IMR-90 (cell line): ENCODE measurements around the gene LRRC40. TPM values are rescaled to one million over a fixed set of nuclear protein-coding genes. Genes with fewer than 3 reads are reported as not detected.

Source experiments
- ATAC-seq: fragments of 200-7000 bp; cut with Tn5 transposase; 2 replicates; pipeline ENCODE4 v1.9.1; 2020; ENCODE audit warnings: low read depth, mild to moderate bottlenecking, moderate library complexity
- BruUV-seq: library from RNA; stranded (reverse); fragments of 400-500 nt; replicated peaks from 2 replicates; lab custom pipeline; 2021; lab: Mats Ljungman, UMichigan
- CTCF ChIA-PET: fragments of 300-600 bp; formaldehyde crosslinking; extraction: SDS; loops from one replicate; lab custom pipeline; 2021; ENCODE audit warnings: antibody characterized with exemption; lab: Yijun Ruan, JAX
- POLR2A ChIA-PET: fragments of 300-600 bp; sonication (Branson Sonifier 250); formaldehyde crosslinking; loops from one replicate; lab custom pipeline; 2022; ENCODE audit warnings: antibody characterized with exemption; ENCODE audit not compliant: unreplicated experiment; lab: Charles Lee
- DNase-seq: peaks from one replicate; pipeline ENCODE4 v3.0.0; 2013
- H2AFZ ChIP-seq: replicated peaks from 2 replicates; pipeline ENCODE3; 2013; ENCODE audit warnings: low read length, mild to moderate bottlenecking; ENCODE audit not compliant: poor library complexity
- H2AK5ac ChIP-seq: 2 replicates; pipeline ENCODE4 v1.6.1; 2013; ENCODE audit warnings: low read depth, low read length, inconsistent platforms
- H2AK9ac ChIP-seq: replicated peaks from 2 replicates; pipeline ENCODE3; 2013; ENCODE audit warnings: mild to moderate bottlenecking, low read depth, low read length, moderate library complexity; ENCODE audit not compliant: poor library complexity
- H2BK120ac ChIP-seq: 2 replicates; pipeline ENCODE4 v1.6.1; 2013; ENCODE audit warnings: low read depth, low read length, inconsistent platforms
- H2BK15ac ChIP-seq: 3 replicates; pipeline ENCODE4 v1.6.1; 2013; ENCODE audit warnings: low read depth, low read length, inconsistent platforms
- H2BK20ac ChIP-seq: 2 replicates; pipeline ENCODE4 v1.6.1; 2013; ENCODE audit warnings: low read depth, mild to moderate bottlenecking, inconsistent platforms, low read length, moderate library complexity
- H2BK5ac ChIP-seq: 2 replicates; pipeline ENCODE4 v1.6.1; 2013; ENCODE audit warnings: mild to moderate bottlenecking, low read depth, low read length, inconsistent platforms; ENCODE audit not compliant: poor library complexity, severe bottlenecking
- H3K14ac ChIP-seq: replicated peaks from 2 replicates; pipeline ENCODE4 v1.6.1; 2013; ENCODE audit warnings: low read depth, low read length, inconsistent platforms
- H3K18ac ChIP-seq: 2 replicates; pipeline ENCODE4 v1.6.1; 2013; ENCODE audit warnings: low read depth, low read length, control low read depth
- H3K23ac ChIP-seq: 2 replicates; pipeline ENCODE4 v1.6.1; 2013; ENCODE audit warnings: low read depth, low read length, inconsistent platforms
- H3K27ac ChIP-seq: 2 replicates; pipeline ENCODE4 v1.5.1; 2013; ENCODE audit warnings: mild to moderate bottlenecking, control low read depth, low read length; ENCODE audit not compliant: insufficient read depth
- H3K27me3 ChIP-seq: 2 replicates; pipeline ENCODE4 v1.6.1; 2013; ENCODE audit warnings: low read length; ENCODE audit not compliant: control insufficient read depth, insufficient read depth
- H3K36me3 ChIP-seq: 2 replicates; pipeline ENCODE4 v1.6.1; 2013; ENCODE audit warnings: low read length, mixed read lengths; ENCODE audit not compliant: control insufficient read depth, insufficient read depth
- H3K4ac ChIP-seq: 2 replicates; pipeline ENCODE4 v1.6.1; 2013; ENCODE audit warnings: low read depth, low read length, inconsistent platforms
- H3K4me1 ChIP-seq: 2 replicates; pipeline ENCODE4 v1.6.1; 2013; ENCODE audit warnings: low read length, mixed read lengths; ENCODE audit not compliant: control insufficient read depth, insufficient read depth
- H3K4me2 ChIP-seq: 2 replicates; pipeline ENCODE4 v1.6.1; 2013; ENCODE audit warnings: low read depth, mild to moderate bottlenecking, control low read depth, low read length, moderate library complexity
- H3K4me3 ChIP-seq: 2 replicates; pipeline ENCODE4 v1.5.1; 2013; ENCODE audit warnings: low read depth, mild to moderate bottlenecking, control low read depth, low read length, moderate library complexity; ENCODE audit not compliant: insufficient read depth
- H3K56ac ChIP-seq: 2 replicates; pipeline ENCODE4 v1.6.1; 2013; ENCODE audit warnings: low read length, inconsistent platforms; ENCODE audit not compliant: insufficient read depth; ENCODE audit errors: extremely low read depth
- H3K79me1 ChIP-seq, 2 experiments: 2 replicates each; pipeline ENCODE4 v1.6.1; 2013; ENCODE audit warnings: low read length in 2 of 2, inconsistent platforms in 1 of 2, low read depth in 1 of 2
- H3K9ac ChIP-seq: 2 replicates; pipeline ENCODE4 v1.6.1; 2013; ENCODE audit warnings: low read depth, low read length, control low read depth
- H3K9me1 ChIP-seq: 2 replicates; pipeline ENCODE4 v1.6.1; 2013; ENCODE audit warnings: low read length, inconsistent platforms; ENCODE audit not compliant: insufficient read depth
- H3K9me3 ChIP-seq: 2 replicates; pipeline ENCODE4 v1.6.1; 2013; ENCODE audit warnings: low read length; ENCODE audit not compliant: control insufficient read depth, insufficient read depth
- H4K20me1 ChIP-seq: 2 replicates; pipeline ENCODE4 v1.6.1; 2013; ENCODE audit warnings: low read length, inconsistent platforms; ENCODE audit not compliant: insufficient read depth
- H4K5ac ChIP-seq: 2 replicates; pipeline ENCODE4 v1.6.1; 2013; ENCODE audit warnings: mild to moderate bottlenecking, low read depth, low read length, control low read depth
- H4K8ac ChIP-seq, 2 experiments: 2 replicates each; pipeline ENCODE4 v1.6.1; 2013; ENCODE audit warnings: low read depth in 2 of 2, low read length in 2 of 2, control low read depth in 1 of 2, inconsistent platforms in 1 of 2
- H4K91ac ChIP-seq: 2 replicates; pipeline ENCODE4 v1.6.1; 2013; ENCODE audit warnings: low read depth, low read length, inconsistent platforms; ENCODE audit not compliant: insufficient read depth
- BHLHE40 ChIP-seq: fragments of 150-350 bp; IDR thresholded peaks from 2 replicates; pipeline ENCODE4 v1.6.1; 2016; ENCODE audit warnings: mild to moderate bottlenecking, low read depth, low read length
- CEBPB ChIP-seq: IDR thresholded peaks from 2 replicates; pipeline ENCODE4 v1.6.1; 2012; ENCODE audit warnings: low read depth, low read length, improper control_type of control experiment
- CHD1 ChIP-seq: IDR thresholded peaks from 2 replicates; pipeline ENCODE4 v1.6.1; 2012; ENCODE audit warnings: low read depth, low read length, improper control_type of control experiment
- ELK1 ChIP-seq: fragments of 150-350 bp; IDR thresholded peaks from 2 replicates; pipeline ENCODE4 v1.6.1; 2016; ENCODE audit warnings: low read depth, mild to moderate bottlenecking, low read length, moderate library complexity, borderline replicate concordance
- FOS ChIP-seq: fragments of 150-350 bp; IDR thresholded peaks from 2 replicates; pipeline ENCODE4 v1.6.1; 2016; ENCODE audit warnings: low read depth, low read length
- MAFK ChIP-seq: IDR thresholded peaks from 2 replicates; pipeline ENCODE4 v1.6.1; 2012; ENCODE audit warnings: low read depth, low read length, improper control_type of control experiment
- MAZ ChIP-seq: IDR thresholded peaks from 2 replicates; pipeline ENCODE4 v1.6.1; 2012; ENCODE audit warnings: low read depth, mild to moderate bottlenecking, low read length, improper control_type of control experiment, moderate library complexity, borderline replicate concordance
- MXI1 ChIP-seq: IDR thresholded peaks from 2 replicates; pipeline ENCODE4 v1.6.1; 2012; ENCODE audit warnings: low read depth, mild to moderate bottlenecking, low read length, moderate library complexity, borderline replicate concordance
- NFE2L2 ChIP-seq: fragments of 150-350 bp; IDR thresholded peaks from 2 replicates; pipeline ENCODE4 v1.6.1; 2016; ENCODE audit warnings: low read depth, mild to moderate bottlenecking, low read length
- POLR2A ChIP-seq: IDR thresholded peaks from 2 replicates; pipeline ENCODE4 v1.6.1; 2012; ENCODE audit warnings: mild to moderate bottlenecking, low read depth, low read length
- RAD21 ChIP-seq: IDR thresholded peaks from 2 replicates; pipeline ENCODE4 v1.6.1; 2012; ENCODE audit warnings: low read length, improper control_type of control experiment
- RCOR1 ChIP-seq: IDR thresholded peaks from 2 replicates; pipeline ENCODE4 v1.6.1; 2012; ENCODE audit warnings: mild to moderate bottlenecking, low read length, improper control_type of control experiment; ENCODE audit not compliant: insufficient replicate concordance
- RFX5 ChIP-seq: IDR thresholded peaks from 2 replicates; pipeline ENCODE4 v1.8.0; 2012; ENCODE audit warnings: low read depth, mild to moderate bottlenecking, low read length, moderate library complexity
- SMC3 ChIP-seq: fragments of 150-350 bp; IDR thresholded peaks from 2 replicates; pipeline ENCODE4 v1.6.1; 2016; ENCODE audit warnings: low read depth, mild to moderate bottlenecking, antibody characterized with exemption, low read length, moderate library complexity
- USF2 ChIP-seq: fragments of 150-350 bp; IDR thresholded peaks from 2 replicates; pipeline ENCODE4 v1.6.1; 2017; ENCODE audit warnings: mild to moderate bottlenecking, antibody characterized with exemption, low read length, low read depth
- dilution Hi-C: fragments of 300-500 bp; cut with HindIII; formaldehyde crosslinking; loops from one replicate; pipeline ENCODE4 v1.14.3; 2018; ENCODE audit warnings: low sequenced_read_pairs; ENCODE audit not compliant: unreplicated experiment
- in situ Hi-C: fragments of 300-500 bp; cut with MboI; formaldehyde crosslinking; loops from 3 replicates; pipeline ENCODE4 v1.14.3; 2019; ENCODE audit warnings: low sequenced_read_pairs, inconsistent platforms, mixed read lengths
- intact Hi-C: fragments of 100-400 bp; cut with micrococcal nuclease; formaldehyde crosslinking; loops from 2 replicates; pipeline ENCODE4 v1.10.0; 2022
- polyA plus RNA-seq, 3 experiments: library from polyadenylated mRNA; depleted of rRNA; stranded (reverse); fragments of >200 nt; gene quantifications; 2 replicates each; pipeline ENCODE4 v1.2.3, GENCODE V29; 2012; ENCODE audit warnings: low replicate concordance in 1 of 3
- total RNA-seq: library from RNA; depleted of rRNA; stranded (reverse); fragments of >200 nt; gene quantifications from 2 replicates; pipeline ENCODE4 v1.2.3, GENCODE V29; 2012
- TF ChIP-seq, protein P1 (sequence below): conservative IDR thresholded peaks from 2 replicates; pipeline ENCODE4 v1.5.1; 2012; ENCODE audit warnings: mild to moderate bottlenecking, low read depth, low read length, improper control_type of control experiment

LRRC40 gene
- total and polyA plus RNA-seq, 2 of the 4 experiments (the other 2 are of a cell fraction), result 11.1 to 17.4 TPM

GRCh38 chr1:70194601-70195000, 10.8 kb downstream of the LRRC40 start:
- Histone ChIP-seq H3K27me3 (no peaks in the 10 kb centered on the region), H3K56ac (no peak overlapping the region), H2BK15ac (no peak overlapping the region), H3K9me3 (no peaks in the 10 kb centered on the region), H3K4me2 (no peak overlapping the region), H3K4me3 (no peak overlapping the region), H3K18ac (no peak overlapping the region), H2AK5ac (no peak overlapping the region), H3K4me1 (no peaks in the 10 kb centered on the region), H4K91ac (no peak overlapping the region), H3K23ac (no peak overlapping the region), H3K27ac (no peak overlapping the region), H4K8ac (no peak overlapping the region), H2BK5ac (no peak overlapping the region), H2BK120ac (no peak overlapping the region), H4K20me1 (no peaks in the 10 kb centered on the region), H2AFZ (no peak overlapping the region), H3K9ac (no peak overlapping the region), H2AK9ac (no peak overlapping the region), H4K5ac (no peak overlapping the region), H3K79me1 (peaks cover 20 to 30% of the 10 kb centered on the region in 2 experiments; a peak in 3 of 4 replicates), H3K4ac (no peak overlapping the region), H3K14ac (no peak overlapping the region), H3K9me1 (no peaks in the 10 kb centered on the region), H2BK20ac (no peak overlapping the region), H3K36me3 (no peaks in the 10 kb centered on the region; the same call in 1 of the 2 replicates)
- no peak for DNase-seq
- dilution Hi-C loops (no loop called here), in situ Hi-C loops (no loop called here), intact Hi-C loops (no loop called here)
- TF ChIP-seq MAFK (no peak), SMC3 (no peak), NFE2L2 (no peak), ELK1 (no peak), BHLHE40 (no peak), RCOR1 (no peak), POLR2A (no peak), CHD1 (no peak), RFX5 (no peak), FOS (no peak), USF2 (no peak), MAZ (no peak), CEBPB (no peak), RAD21 (no peak), MXI1 (no peak)
- TF ChIP-seq, protein P1, sequence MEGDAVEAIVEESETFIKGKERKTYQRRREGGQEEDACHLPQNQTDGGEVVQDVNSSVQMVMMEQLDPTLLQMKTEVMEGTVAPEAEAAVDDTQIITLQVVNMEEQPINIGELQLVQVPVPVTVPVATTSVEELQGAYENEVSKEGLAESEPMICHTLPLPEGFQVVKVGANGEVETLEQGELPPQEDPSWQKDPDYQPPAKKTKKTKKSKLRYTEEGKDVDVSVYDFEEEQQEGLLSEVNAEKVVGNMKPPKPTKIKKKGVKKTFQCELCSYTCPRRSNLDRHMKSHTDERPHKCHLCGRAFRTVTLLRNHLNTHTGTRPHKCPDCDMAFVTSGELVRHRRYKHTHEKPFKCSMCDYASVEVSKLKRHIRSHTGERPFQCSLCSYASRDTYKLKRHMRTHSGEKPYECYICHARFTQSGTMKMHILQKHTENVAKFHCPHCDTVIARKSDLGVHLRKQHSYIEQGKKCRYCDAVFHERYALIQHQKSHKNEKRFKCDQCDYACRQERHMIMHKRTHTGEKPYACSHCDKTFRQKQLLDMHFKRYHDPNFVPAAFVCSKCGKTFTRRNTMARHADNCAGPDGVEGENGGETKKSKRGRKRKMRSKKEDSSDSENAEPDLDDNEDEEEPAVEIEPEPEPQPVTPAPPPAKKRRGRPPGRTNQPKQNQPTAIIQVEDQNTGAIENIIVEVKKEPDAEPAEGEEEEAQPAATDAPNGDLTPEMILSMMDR, result no peak
- POLR2A ChIA-PET, result no interaction called here
- no TSS peak for BruUV-seq
- CTCF ChIA-PET, result no interaction called here
- no peak for ATAC-seq
